ENCODE measurements around the gene SPTA1.

DNA sequence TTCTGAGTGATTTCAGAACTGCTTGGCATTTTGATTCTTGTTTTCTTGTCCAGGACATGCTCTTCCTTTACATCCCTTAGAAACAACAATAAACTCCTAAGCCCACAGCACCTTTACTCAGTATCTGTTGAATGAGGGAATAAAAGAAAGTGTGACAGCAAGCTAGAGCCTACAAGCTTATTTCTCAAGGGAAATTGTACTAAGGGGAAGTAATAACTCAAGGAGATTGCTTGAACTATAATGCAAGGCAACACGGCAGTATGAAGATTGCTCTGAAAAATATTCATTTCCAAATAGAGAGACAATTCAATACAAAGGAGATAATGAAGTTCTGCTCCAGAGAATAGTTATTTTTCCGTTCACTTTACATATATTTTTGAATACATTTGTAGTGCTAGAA lies 122.7 kb downstream of the SPTA1 start:
- TF ChIP-seq CTCF (IDR thresholded peaks at IDR 0.05): no peak
- TF ChIP-seq ZFX (IDR thresholded peaks at IDR 0.05; ENCODE audit: borderline replicate concordance): no peak

Data from 22Rv1 (cell line).